ENCODE data around the gene OBSCN.

Gene OBSCN

DNA sequence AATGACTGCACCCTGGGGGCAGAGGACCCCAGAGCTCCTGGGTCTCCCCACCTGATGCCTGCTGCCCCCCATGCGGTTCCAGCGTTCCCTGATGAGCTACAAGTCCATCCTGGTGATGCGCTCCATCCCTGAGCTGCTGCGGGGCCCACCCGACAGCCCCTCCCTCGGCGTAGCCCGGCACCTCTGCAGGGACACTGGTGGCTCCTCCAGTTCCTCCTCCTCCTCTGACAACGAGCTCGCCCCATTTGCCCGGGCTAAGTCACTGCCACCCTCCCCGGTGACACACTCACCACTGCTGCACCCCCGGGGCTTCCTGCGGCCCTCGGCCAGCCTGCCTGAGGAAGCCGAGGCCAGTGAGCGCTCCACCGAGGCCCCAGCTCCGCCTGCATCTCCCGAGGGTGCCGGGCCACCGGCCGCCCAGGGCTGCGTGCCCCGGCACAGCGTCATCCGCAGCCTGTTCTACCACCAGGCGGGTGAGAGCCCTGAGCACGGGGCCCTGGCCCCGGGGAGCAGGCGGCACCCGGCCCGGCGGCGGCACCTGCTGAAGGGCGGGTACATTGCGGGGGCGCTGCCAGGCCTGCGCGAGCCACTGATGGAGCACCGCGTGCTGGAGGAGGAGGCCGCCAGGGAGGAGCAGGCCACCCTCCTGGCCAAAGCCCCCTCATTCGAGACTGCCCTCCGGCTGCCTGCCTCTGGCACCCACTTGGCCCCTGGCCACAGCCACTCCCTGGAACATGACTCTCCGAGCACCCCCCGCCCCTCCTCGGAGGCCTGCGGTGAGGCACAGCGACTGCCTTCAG is 163.3 kb downstream of the OBSCN start:
- no peak for DNase-seq

- no peak for DNase-seq
These were observed 163.9 kb downstream of the OBSCN start for GRCh38 chr1:228371741-228372182.

GRCh38 chr1:228372183-228373003 is 164.5 kb downstream of the OBSCN start:
- no peak for DNase-seq

- no peak for DNase-seq
These were observed 165.3 kb downstream of the OBSCN start for GRCh38 chr1:228373004-228373680.

GRCh38 chr1:228373681-228374571 is 166.1 kb downstream of the OBSCN start:
- DNase-seq: no peak

- no peak for DNase-seq
These were observed 167.1 kb downstream of the OBSCN start for GRCh38 chr1:228374711-228375577.

- no peak for DNase-seq
These were observed 167.9 kb downstream of the OBSCN start for GRCh38 chr1:228375578-228376261.

- no peak for DNase-seq
These were observed 168.4 kb downstream of the OBSCN start for GRCh38 chr1:228376262-228376628.

- DNase-seq: no peak
These were observed 169.1 kb downstream of the OBSCN start for GRCh38 chr1:228376651-228377631.

- DNase-seq: no peak
These were observed 169.8 kb downstream of the OBSCN start for GRCh38 chr1:228377664-228378089.

GRCh38 chr1:228378090-228378872 is 170.4 kb downstream of the OBSCN start:
- DNase-seq: peak; percentile 29

GRCh38 chr1:228378873-228379460 is 171.1 kb downstream of the OBSCN start:
- no peak for DNase-seq

GRCh38 chr1:228379666-228380065 is 171.8 kb downstream of the OBSCN start:
- no peak for DNase-seq

GRCh38 chr1:228381356-228381755 is 173.5 kb downstream of the OBSCN start:
- no peak for DNase-seq

DNA sequence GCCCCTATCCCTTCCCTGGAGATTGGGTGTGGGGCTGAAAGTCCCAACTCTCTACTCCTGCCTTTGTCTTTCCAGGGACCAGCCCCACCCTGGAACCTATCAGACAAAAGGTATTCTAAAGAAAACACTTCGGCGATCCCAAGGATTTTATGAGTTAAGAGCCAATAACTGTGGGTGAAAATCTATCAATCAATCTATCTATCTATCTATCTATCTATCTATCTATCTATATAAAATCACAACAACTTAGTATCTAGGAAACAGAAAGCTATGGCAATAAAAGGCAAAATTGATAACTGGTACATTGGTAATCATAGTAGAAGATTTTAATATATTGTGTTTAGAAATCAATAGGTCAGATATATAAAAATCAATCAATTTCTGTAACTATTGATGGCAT is 175.9 kb downstream of the OBSCN start:
- DNase-seq: no peak

GRCh38 chr1:228385232-228385631 is 177.4 kb downstream of the OBSCN start:
- no peak for DNase-seq

GRCh38 chr1:228387321-228387720 is 179.5 kb downstream of the OBSCN start:
- no peak for DNase-seq

- no peak for DNase-seq
These were observed 182.8 kb downstream of the OBSCN start for GRCh38 chr1:228390649-228391048.
